TTC549 (cell line): Measurements from ENCODE around the gene NTSR1.

Source experiments
- FAIRE-seq: peaks from 2 replicates; lab custom pipeline; 2012; peaks lifted over from hg19 to GRCh38; lab: Jason Lieb, UNC

Gene NTSR1

GRCh38 chr20:62759981-62760431 is 51.4 kb downstream of the NTSR1 start:
- no peak for FAIRE-seq

GRCh38 chr20:62760471-62760855 is 51.8 kb downstream of the NTSR1 start:
- FAIRE-seq = no peak

GRCh38 chr20:62760856-62761758 is 52.5 kb downstream of the NTSR1 start:
- no peak for FAIRE-seq

GRCh38 chr20:62761759-62762131 is 53.1 kb downstream of the NTSR1 start:
- no peak for FAIRE-seq

- no peak for FAIRE-seq
Observed at GRCh38 chr20:62762376-62762775, 53.7 kb downstream of the NTSR1 start.

GRCh38 chr20:62762801-62763368 is 54.2 kb downstream of the NTSR1 start:
- no peak for FAIRE-seq

- FAIRE-seq = no peak
Observed at GRCh38 chr20:62763404-62763803, 54.8 kb downstream of the NTSR1 start.

GRCh38 chr20:62764156-62764935 is 55.7 kb downstream of the NTSR1 start:
- no peak for FAIRE-seq

- no peak for FAIRE-seq
Observed at GRCh38 chr20:62765021-62765420, 56.4 kb downstream of the NTSR1 start.

GRCh38 chr20:62765432-62766070 is 56.9 kb downstream of the NTSR1 start:
- no peak for FAIRE-seq

GRCh38 chr20:62766071-62766450 is 57.4 kb downstream of the NTSR1 start:
- FAIRE-seq = no peak

GRCh38 chr20:62766716-62767115 is 58.1 kb downstream of the NTSR1 start:
- FAIRE-seq = no peak

GRCh38 chr20:62768234-62768546 is 59.6 kb downstream of the NTSR1 start:
- no peak for FAIRE-seq

GRCh38 chr20:62768551-62769287 is 60.1 kb downstream of the NTSR1 start:
- no peak for FAIRE-seq

- no peak for FAIRE-seq
Observed at GRCh38 chr20:62769346-62770071, 60.9 kb downstream of the NTSR1 start.

GRCh38 chr20:62770111-62770910 is 61.7 kb downstream of the NTSR1 start:
- FAIRE-seq = no peak

- FAIRE-seq = no peak
Observed at GRCh38 chr20:62770916-62771315, 62.3 kb downstream of the NTSR1 start.

GRCh38 chr20:62771396-62772102 is 62.9 kb downstream of the NTSR1 start:
- no peak for FAIRE-seq

- FAIRE-seq = no peak
Observed at GRCh38 chr20:62772103-62772611, 63.5 kb downstream of the NTSR1 start.

- no peak for FAIRE-seq
Observed at GRCh38 chr20:62772619-62772989, 64.0 kb downstream of the NTSR1 start.
